Measurements from ENCODE around the gene PIGQ. TPM values are rescaled to one million over a fixed set of nuclear protein-coding genes. Genes with fewer than 3 reads are reported as not detected.

The PIGQ gene
- total and polyA plus RNA-seq, 2 of the 13 experiments (the other 11 are each of a cell fraction or from before 2014, with no cell fraction given): 7.7 to 19.7 TPM

GRCh38 chr16:528111-529011 is 41.4 kb upstream of the PIGQ start (continued):
- no peak for TF ChIP-seq ZBTB40 (IDR thresholded peaks at IDR 0.05)
- peak; percentile 63; the same call in 1 of the 2 replicates for TF ChIP-seq ZBTB40 (CRISPR knock-in tag; IDR thresholded peaks at IDR 0.05)
- TF ChIP-seq ZFX (CRISPR knock-in tag; IDR thresholded peaks at IDR 0.05; ENCODE audit: low read depth): peak; percentile 56; the same call in 1 of the 2 replicates
- TF ChIP-seq ZNF687 (CRISPR knock-in tag; IDR thresholded peaks at IDR 0.05): peak; percentile 71
- TF ChIP-seq RXRA (CRISPR knock-in tag; IDR thresholded peaks at IDR 0.05): peak; percentile 56; the same call in 1 of the 2 replicates
- 0 out of 2 replicates have a peak, but pooled peaks have one; percentile 36 for TF ChIP-seq ZNF431 (CRISPR knock-in tag; IDR thresholded peaks at IDR 0.05; ENCODE audit: borderline replicate concordance, low read depth)
- 0 out of 2 replicates have a peak, but pooled peaks have one; percentile 9 for TF ChIP-seq SALL1 (CRISPR knock-in tag; IDR thresholded peaks at IDR 0.05)
- TF ChIP-seq ZNF501 (CRISPR knock-in tag; IDR thresholded peaks at IDR 0.05): peak; percentile 32; the same call in 1 of the 2 replicates
- TF ChIP-seq PRDM15 (CRISPR knock-in tag; IDR thresholded peaks at IDR 0.05): 0 out of 2 replicates have a peak, but pooled peaks have one; percentile 56

Data from HepG2 (cell line).